Measurements from ENCODE around the gene ABHD16B. TPM values are rescaled to one million over a fixed set of nuclear protein-coding genes. Genes with fewer than 3 reads are reported as not detected.
A peak's percentile ranks its signal among the peaks of the same experiment; 100 is the strongest.

Gene ABHD16B
- total and polyA plus RNA-seq, 2 of the 13 experiments (the other 11 are each of a cell fraction or from before 2014, with no cell fraction given), result not detected

DNA sequence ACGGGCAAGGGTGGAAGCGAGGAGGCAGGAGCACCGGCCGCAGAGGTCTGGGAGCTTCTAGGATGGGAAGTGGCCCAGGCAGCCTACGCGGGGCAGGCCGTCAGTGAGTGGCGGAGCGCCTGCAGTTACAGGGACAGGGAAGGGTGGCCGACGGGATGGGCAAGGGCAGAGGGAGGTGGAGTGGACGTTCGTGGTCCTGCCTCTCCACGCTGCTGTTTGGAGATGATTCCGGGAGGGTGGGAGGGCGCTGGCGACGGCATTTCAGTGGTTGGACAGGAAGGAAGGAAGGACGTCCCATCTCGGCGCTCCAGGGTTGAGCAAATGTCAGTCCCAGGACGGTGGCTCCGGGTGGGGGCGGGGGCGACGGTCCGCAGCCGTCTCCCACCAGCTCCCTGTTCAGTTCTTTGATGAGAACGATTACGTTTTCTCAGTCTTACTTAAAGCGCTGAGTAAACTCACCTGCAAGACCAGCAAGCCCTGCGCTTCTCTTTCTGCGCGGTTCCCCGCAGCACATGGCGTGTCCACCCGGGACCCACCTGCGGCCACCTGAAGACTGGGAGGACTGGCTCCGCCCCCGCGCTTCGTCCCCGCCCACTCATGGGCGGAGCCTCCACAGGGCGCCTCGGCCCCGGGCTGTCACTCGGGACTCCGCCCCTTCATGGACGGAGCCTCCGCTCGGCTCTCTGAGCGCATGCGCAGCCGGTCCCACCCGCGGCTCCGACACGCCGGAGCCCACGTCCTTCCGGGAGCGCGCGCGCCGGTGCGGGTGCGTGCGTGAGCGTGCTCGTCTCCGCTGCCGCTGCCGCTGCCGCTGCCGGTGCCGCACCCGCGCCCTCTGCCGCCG is 33.3 kb downstream of the ABHD16B start, which contains the start of gene DNAJC5 (continued):
- no peak for TF ChIP-seq ZC3H4 (CRISPR knock-in tag; IDR thresholded peaks at IDR 0.05; ENCODE audit: borderline replicate concordance)
- no peak for TF ChIP-seq MBNL3 (CRISPR knock-in tag; conservative IDR thresholded peaks at IDR 0.05)
- TF ChIP-seq MIER3 (CRISPR knock-in tag; IDR thresholded peaks at IDR 0.05; ENCODE audit: borderline replicate concordance), result 0 out of 2 replicates have a peak, but pooled peaks have one; percentile 58
- TF ChIP-seq ZNF530 (CRISPR knock-in tag; IDR thresholded peaks at IDR 0.05; ENCODE audit: low read depth), result no peak
- TF ChIP-seq SSRP1 (CRISPR knock-in tag; IDR thresholded peaks at IDR 0.05), result no peak; the same call in 1 of the 2 replicates
- peak; percentile 70 for TF ChIP-seq ASH2L (IDR thresholded peaks at IDR 0.05; ENCODE audit: insufficient read length, low read depth, low read length)
- TF ChIP-seq ZNF746 (CRISPR knock-in tag; IDR thresholded peaks at IDR 0.05), result peak; percentile 71; the same call in 1 of the 2 replicates
- TF ChIP-seq SIX1 (CRISPR knock-in tag; IDR thresholded peaks at IDR 0.05; ENCODE audit: borderline replicate concordance), result no peak
- peak; percentile 91 for TF ChIP-seq GATAD2A (CRISPR knock-in tag; IDR thresholded peaks at IDR 0.05)
- 0 out of 2 replicates have a peak, but pooled peaks have one; percentile 43 for TF ChIP-seq ZFP90 (CRISPR knock-in tag; IDR thresholded peaks at IDR 0.05; ENCODE audit: borderline replicate concordance)
- no peak for TF ChIP-seq MZF1 (CRISPR knock-in tag; IDR thresholded peaks at IDR 0.05; ENCODE audit: borderline replicate concordance)
- TF ChIP-seq ZNF3 (CRISPR knock-in tag; IDR thresholded peaks at IDR 0.05), result no peak
- no peak for TF ChIP-seq SATB2 (CRISPR knock-in tag; IDR thresholded peaks at IDR 0.05)
- peak; percentile 41; the same call in 1 of the 2 replicates for TF ChIP-seq NCOA2 (CRISPR knock-in tag; IDR thresholded peaks at IDR 0.05)
- no peak for TF ChIP-seq ZNF101 (CRISPR knock-in tag; IDR thresholded peaks at IDR 0.05; ENCODE audit: borderline replicate concordance, low read depth)
- peak; percentile 57; the same call in 1 of the 2 replicates for TF ChIP-seq ZMYM4 (CRISPR knock-in tag; IDR thresholded peaks at IDR 0.05)
- no peak for TF ChIP-seq PRMT3 (CRISPR knock-in tag; IDR thresholded peaks at IDR 0.05; ENCODE audit: borderline replicate concordance, low read depth)
- no peak for TF ChIP-seq ZZZ3 (CRISPR knock-in tag; IDR thresholded peaks at IDR 0.05; ENCODE audit: borderline replicate concordance)
- TF ChIP-seq NFRKB (IDR thresholded peaks at IDR 0.05), result no peak
- TF ChIP-seq ZNF772 (CRISPR knock-in tag; IDR thresholded peaks at IDR 0.05), result peak; percentile 88
- TF ChIP-seq SALL1 (CRISPR knock-in tag; IDR thresholded peaks at IDR 0.05), result peak; percentile 83; the same call in 1 of the 2 replicates
- no peak for TF ChIP-seq FOXM1 (CRISPR knock-in tag; IDR thresholded peaks at IDR 0.05)
- 0 out of 2 replicates have a peak, but pooled peaks have one; percentile 54 for TF ChIP-seq ZNF30 (CRISPR knock-in tag; IDR thresholded peaks at IDR 0.05)
- TF ChIP-seq ZNF446 (CRISPR knock-in tag; IDR thresholded peaks at IDR 0.05), result peak; percentile 70; the same call in 1 of the 2 replicates
- peak; percentile 61; the same call in 1 of the 2 replicates for TF ChIP-seq ZBTB38 (CRISPR knock-in tag; IDR thresholded peaks at IDR 0.05)
- TF ChIP-seq, protein P1, sequence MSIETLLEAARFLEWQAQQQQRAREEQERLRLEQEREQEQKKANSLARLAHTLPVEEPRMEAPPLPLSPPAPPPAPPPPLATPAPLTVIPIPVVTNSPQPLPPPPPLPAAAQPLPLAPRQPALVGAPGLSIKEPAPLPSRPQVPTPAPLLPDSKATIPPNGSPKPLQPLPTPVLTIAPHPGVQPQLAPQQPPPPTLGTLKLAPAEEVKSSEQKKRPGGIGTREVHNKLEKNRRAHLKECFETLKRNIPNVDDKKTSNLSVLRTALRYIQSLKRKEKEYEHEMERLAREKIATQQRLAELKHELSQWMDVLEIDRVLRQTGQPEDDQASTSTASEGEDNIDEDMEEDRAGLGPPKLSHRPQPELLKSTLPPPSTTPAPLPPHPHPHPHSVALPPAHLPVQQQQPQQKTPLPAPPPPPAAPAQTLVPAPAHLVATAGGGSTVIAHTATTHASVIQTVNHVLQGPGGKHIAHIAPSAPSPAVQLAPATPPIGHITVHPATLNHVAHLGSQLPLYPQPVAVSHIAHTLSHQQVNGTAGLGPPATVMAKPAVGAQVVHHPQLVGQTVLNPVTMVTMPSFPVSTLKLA (IDR thresholded peaks at IDR 0.05), result peak; percentile 76
- TF ChIP-seq KAT7 (CRISPR knock-in tag; IDR thresholded peaks at IDR 0.05; ENCODE audit: borderline replicate concordance), result peak; percentile 45; the same call in 1 of the 2 replicates
- TF ChIP-seq ZBTB1 (CRISPR knock-in tag; IDR thresholded peaks at IDR 0.05; ENCODE audit: borderline replicate concordance), result no peak
- TF ChIP-seq, protein P2, sequence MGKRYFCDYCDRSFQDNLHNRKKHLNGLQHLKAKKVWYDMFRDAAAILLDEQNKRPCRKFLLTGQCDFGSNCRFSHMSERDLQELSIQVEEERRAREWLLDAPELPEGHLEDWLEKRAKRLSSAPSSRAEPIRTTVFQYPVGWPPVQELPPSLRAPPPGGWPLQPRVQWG (CRISPR knock-in tag; IDR thresholded peaks at IDR 0.05; ENCODE audit: borderline replicate concordance, low read depth), result no peak
- TF ChIP-seq, protein P3, sequence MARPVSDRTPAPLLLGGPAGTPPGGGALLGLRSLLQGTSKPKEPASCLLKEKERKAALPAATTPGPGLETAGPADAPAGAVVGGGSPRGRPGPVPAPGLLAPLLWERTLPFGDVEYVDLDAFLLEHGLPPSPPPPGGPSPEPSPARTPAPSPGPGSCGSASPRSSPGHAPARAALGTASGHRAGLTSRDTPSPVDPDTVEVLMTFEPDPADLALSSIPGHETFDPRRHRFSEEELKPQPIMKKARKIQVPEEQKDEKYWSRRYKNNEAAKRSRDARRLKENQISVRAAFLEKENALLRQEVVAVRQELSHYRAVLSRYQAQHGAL (CRISPR knock-in tag; IDR thresholded peaks at IDR 0.05; ENCODE audit: not compliant biosample characterization), result no peak
- TF ChIP-seq CEBPG (CRISPR knock-in tag; IDR thresholded peaks at IDR 0.05), result no peak

Data from HepG2 (cell line).